Rectal smooth muscle tissue (tissue), 1 donor: ENCODE measurements around the gene STPG2.

Experiments
- H3K27ac ChIP-seq: one replicate; pipeline ENCODE4 v1.7.0; 2013; ENCODE audit warnings: low read depth, low read length, inconsistent platforms
- H3K27me3 ChIP-seq: one replicate; pipeline ENCODE4 v1.7.0; 2013; ENCODE audit warnings: low read length; ENCODE audit not compliant: control insufficient read depth, insufficient read depth
- H3K36me3 ChIP-seq: one replicate; pipeline ENCODE4 v1.7.0; 2013; ENCODE audit warnings: low read length; ENCODE audit not compliant: control insufficient read depth, insufficient read depth
- H3K4me1 ChIP-seq: one replicate; pipeline ENCODE4 v1.7.0; 2013; ENCODE audit warnings: low read length; ENCODE audit not compliant: control insufficient read depth, insufficient read depth
- H3K4me3 ChIP-seq: one replicate; pipeline ENCODE4 v1.7.0; 2013; ENCODE audit warnings: low read length
- H3K9ac ChIP-seq: one replicate; pipeline ENCODE4 v1.7.0; 2013; ENCODE audit warnings: low read length

STPG2 gene

GRCh38 chr4:98068495-98068894 lies 74.8 kb downstream of the STPG2 start:
- Histone ChIP-seq H3K9ac (no peak overlapping the region), H3K4me1 (no peaks in the 10 kb centered on the region), H3K27ac (no peak overlapping the region), H3K27me3 (no peaks in the 10 kb centered on the region), H3K36me3 (no peaks in the 10 kb centered on the region), H3K4me3 (no peak overlapping the region)

GRCh38 chr4:98055800-98056501 lies 87.3 kb downstream of the STPG2 start:
- H3K9ac ChIP-seq: no peak overlapping the region
- no peak overlapping the region for H3K4me3 ChIP-seq
- H3K4me1 ChIP-seq: no peaks in the 10 kb centered on the region
- no peak overlapping the region for H3K27ac ChIP-seq
- H3K36me3 ChIP-seq: no peaks in the 10 kb centered on the region
- H3K27me3 ChIP-seq: no peaks in the 10 kb centered on the region

- H3K4me3 ChIP-seq: no peak overlapping the region
- no peak overlapping the region for H3K9ac ChIP-seq
- no peaks in the 10 kb centered on the region for H3K36me3 ChIP-seq
- H3K27ac ChIP-seq: no peak overlapping the region
- no peaks in the 10 kb centered on the region for H3K4me1 ChIP-seq
- H3K27me3 ChIP-seq: no peaks in the 10 kb centered on the region
Observed at GRCh38 chr4:98046665-98047064, 96.6 kb downstream of the STPG2 start.

- Histone ChIP-seq H3K27ac (no peak overlapping the region), H3K4me1 (no peaks in the 10 kb centered on the region), H3K4me3 (no peak overlapping the region), H3K9ac (no peak overlapping the region), H3K27me3 (no peaks in the 10 kb centered on the region), H3K36me3 (no peaks in the 10 kb centered on the region)
Observed at GRCh38 chr4:98030059-98030458, 113.2 kb downstream of the STPG2 start.

GRCh38 chr4:98027827-98028226 lies 115.4 kb downstream of the STPG2 start:
- Histone ChIP-seq H3K4me1 (no peaks in the 10 kb centered on the region), H3K4me3 (no peak overlapping the region), H3K27ac (no peak overlapping the region), H3K27me3 (no peaks in the 10 kb centered on the region), H3K36me3 (no peaks in the 10 kb centered on the region), H3K9ac (no peak overlapping the region)

- Histone ChIP-seq H3K27ac (no peak overlapping the region), H3K4me1 (no peaks in the 10 kb centered on the region), H3K36me3 (no peaks in the 10 kb centered on the region), H3K9ac (no peak overlapping the region), H3K27me3 (no peaks in the 10 kb centered on the region), H3K4me3 (no peak overlapping the region)
Observed at GRCh38 chr4:98026362-98026761, 116.9 kb downstream of the STPG2 start.

- H3K27ac ChIP-seq: no peak overlapping the region
- H3K4me3 ChIP-seq: no peak overlapping the region
- H3K4me1 ChIP-seq: no peaks in the 10 kb centered on the region
- no peak overlapping the region for H3K9ac ChIP-seq
- H3K36me3 ChIP-seq: no peaks in the 10 kb centered on the region
- no peaks in the 10 kb centered on the region for H3K27me3 ChIP-seq
Observed at GRCh38 chr4:98006814-98007412, 136.4 kb downstream of the STPG2 start.

GRCh38 chr4:98006060-98006459 lies 137.2 kb downstream of the STPG2 start:
- Histone ChIP-seq H3K27me3 (no peaks in the 10 kb centered on the region), H3K4me1 (no peaks in the 10 kb centered on the region), H3K36me3 (no peaks in the 10 kb centered on the region), H3K4me3 (no peak overlapping the region), H3K27ac (no peak overlapping the region), H3K9ac (no peak overlapping the region)

GRCh38 chr4:98000940-98001339 lies 142.3 kb downstream of the STPG2 start:
- no peaks in the 10 kb centered on the region for H3K36me3 ChIP-seq
- H3K9ac ChIP-seq: no peak overlapping the region
- H3K27ac ChIP-seq: no peak overlapping the region
- H3K4me1 ChIP-seq: no peaks in the 10 kb centered on the region
- H3K4me3 ChIP-seq: no peak overlapping the region
- no peaks in the 10 kb centered on the region for H3K27me3 ChIP-seq

- Histone ChIP-seq H3K27ac (no peak overlapping the region), H3K27me3 (no peaks in the 10 kb centered on the region), H3K4me3 (no peak overlapping the region)
Observed at GRCh38 chr4:97998203-97998602, 145.1 kb downstream of the STPG2 start.

GRCh38 chr4:97994765-97995465 lies 148.4 kb downstream of the STPG2 start:
- Histone ChIP-seq H3K4me1 (no peaks in the 10 kb centered on the region), H3K36me3 (no peaks in the 10 kb centered on the region), H3K27me3 (no peaks in the 10 kb centered on the region), H3K27ac (no peak overlapping the region), H3K4me3 (no peak overlapping the region), H3K9ac (no peak overlapping the region)

More at GRCh38 chr4:97998203-97998602, 145.1 kb downstream of the STPG2 start:
- Histone ChIP-seq H3K36me3 (no peaks in the 10 kb centered on the region), H3K4me1 (no peaks in the 10 kb centered on the region), H3K9ac (no peak overlapping the region)

GRCh38 chr4:97990409-97990808 lies 152.9 kb downstream of the STPG2 start:
- no peak overlapping the region for H3K4me3 ChIP-seq
- no peak overlapping the region for H3K27ac ChIP-seq
- no peaks in the 10 kb centered on the region for H3K4me1 ChIP-seq
- H3K36me3 ChIP-seq: no peaks in the 10 kb centered on the region
- H3K27me3 ChIP-seq: no peaks in the 10 kb centered on the region
- no peak overlapping the region for H3K9ac ChIP-seq
